AG09309 (cell line): Measurements from ENCODE around the gene CRABP2.

ENCODE experiments used
- DNase-seq: peaks from one replicate; pipeline ENCODE4 v3.0.0-alpha.2; 2010; ENCODE audit warnings: low read depth
- H3K4me3 ChIP-seq: 2 replicates; pipeline ENCODE4 v1.5.1; 2011; ENCODE audit warnings: mild to moderate bottlenecking, low read depth, low read length, moderate library complexity; ENCODE audit not compliant: control insufficient read depth
- CTCF ChIP-seq: IDR thresholded peaks from 2 replicates; pipeline ENCODE4 v1.5.1; 2011; ENCODE audit warnings: mild to moderate bottlenecking, low read depth, low read length, inconsistent platforms; ENCODE audit not compliant: insufficient read depth, control insufficient read depth; ENCODE audit errors: missing control alignments

The CRABP2 gene

GRCh38 chr1:156655904-156656516 lies 49.4 kb downstream of the CRABP2 start:
- no peak for TF ChIP-seq CTCF
- DNase-seq: no peak
- no peak overlapping the region for H3K4me3 ChIP-seq

- TF ChIP-seq CTCF: no peak
- DNase-seq: no peak
- no peak overlapping the region for H3K4me3 ChIP-seq
Measured at GRCh38 chr1:156655151-156655903, 50.1 kb downstream of the CRABP2 start.

DNA sequence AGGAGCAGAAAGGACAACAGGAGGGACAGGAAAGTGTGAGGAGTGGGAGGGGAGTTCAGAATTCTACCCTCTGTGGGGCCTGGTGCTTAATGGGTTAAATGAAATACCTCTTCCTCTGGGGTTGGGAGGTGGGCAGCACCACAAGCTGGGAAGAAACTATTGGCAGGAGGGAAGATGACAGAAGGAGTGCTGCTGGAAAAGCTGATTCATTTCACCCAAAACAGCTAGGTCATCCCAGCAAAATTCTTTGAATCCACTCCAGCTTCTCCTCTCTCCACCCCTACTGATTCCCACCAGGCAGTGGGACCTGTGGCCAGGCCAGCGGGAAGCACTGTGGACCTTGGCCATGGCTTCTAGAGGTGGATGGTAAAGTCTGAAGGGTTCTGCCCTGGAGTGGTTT lies 50.7 kb downstream of the CRABP2 start:
- no peak overlapping the region for H3K4me3 ChIP-seq
- DNase-seq: no peak
- TF ChIP-seq CTCF: no peak

- TF ChIP-seq CTCF: no peak
- no peak for DNase-seq
- H3K4me3 ChIP-seq: no peak overlapping the region
Measured at GRCh38 chr1:156652992-156653355, 52.4 kb downstream of the CRABP2 start.

DNA sequence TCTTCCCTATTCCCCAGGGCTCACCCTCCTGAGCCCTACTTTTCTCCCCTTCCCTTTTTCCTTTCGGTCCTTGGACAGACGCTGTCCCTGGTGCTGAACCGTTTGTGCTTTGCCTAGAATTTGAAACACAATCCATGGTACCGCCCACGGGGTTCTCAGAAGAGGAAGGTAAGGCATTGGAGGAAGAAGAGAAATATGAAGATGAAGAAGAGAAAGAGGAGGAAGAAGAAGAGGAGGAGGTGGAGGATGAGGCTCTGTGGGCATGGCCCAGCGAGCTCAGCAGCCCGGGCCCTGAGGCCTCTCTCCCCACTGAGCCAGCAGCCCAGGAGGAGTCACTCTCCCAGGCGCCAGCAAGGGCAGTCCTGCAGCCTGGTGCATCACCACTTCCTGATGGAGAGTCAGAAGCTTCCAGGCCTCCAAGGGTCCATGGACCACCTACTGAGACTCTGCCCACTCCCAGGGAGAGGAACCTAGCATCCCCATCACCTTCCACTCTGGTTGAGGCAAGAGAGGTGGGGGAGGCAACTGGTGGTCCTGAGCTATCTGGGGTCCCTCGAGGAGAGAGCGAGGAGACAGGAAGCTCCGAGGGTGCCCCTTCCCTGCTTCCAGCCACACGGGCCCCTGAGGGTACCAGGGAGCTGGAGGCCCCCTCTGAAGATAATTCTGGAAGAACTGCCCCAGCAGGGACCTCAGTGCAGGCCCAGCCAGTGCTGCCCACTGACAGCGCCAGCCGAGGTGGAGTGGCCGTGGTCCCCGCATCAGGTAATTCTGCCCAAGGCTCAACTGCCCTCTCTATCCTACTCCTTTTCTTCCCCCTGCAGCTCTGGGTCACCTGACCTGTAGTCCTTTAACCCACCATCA lies 53.0 kb downstream of the CRABP2 start:
- no peak overlapping the region for H3K4me3 ChIP-seq
- no peak for DNase-seq
- no peak for TF ChIP-seq CTCF
